WTC11 (cell line): ENCODE data around the gene PPP2R2C. TPM values are rescaled to one million over a fixed set of nuclear protein-coding genes. Genes with fewer than 3 reads are reported as not detected.

Source experiments
- ATAC-seq: fragments of 200-7000 bp; cut with Tn5 transposase; 2 replicates; pipeline ENCODE4 v1.10.0; 2021; ENCODE audit warnings: mild to moderate bottlenecking, moderate library complexity
- CTCF ChIA-PET: fragments of 300-600 bp; sonication (Branson Sonifier 250); formaldehyde crosslinking; loops from one replicate; lab custom pipeline; 2021; ENCODE audit warnings: antibody characterized with exemption; lab: Charles Lee
- POLR2A ChIA-PET: fragments of 350-600 bp; sonication (Branson Sonifier 250); formaldehyde crosslinking; loops from one replicate; lab custom pipeline; 2021; ENCODE audit warnings: antibody characterized with exemption; lab: Charles Lee
- DNase-seq: peaks from one replicate; pipeline ENCODE4 v3.0.0; 2021; ENCODE audit warnings: low spot score
- H3K27ac Mint-ChIP-seq: 2 replicates; pipeline ENCODE4 v1.8.0; 2021; ENCODE audit warnings: mixed read lengths
- H3K27me3 Mint-ChIP-seq: 2 replicates; pipeline ENCODE4 v1.8.0; 2021; ENCODE audit warnings: low read depth, mild to moderate bottlenecking, moderate library complexity, mixed read lengths
- H3K36me3 Mint-ChIP-seq: 2 replicates; pipeline ENCODE4 v1.8.0; 2021; ENCODE audit warnings: mixed read lengths
- H3K4me1 Mint-ChIP-seq: 2 replicates; pipeline ENCODE4 v1.8.0; 2022; ENCODE audit warnings: mixed read lengths
- H3K4me3 Mint-ChIP-seq: 2 replicates; pipeline ENCODE4 v1.8.0; 2021; ENCODE audit warnings: mild to moderate bottlenecking, moderate library complexity, mixed read lengths
- H3K9me3 Mint-ChIP-seq: 2 replicates; pipeline ENCODE4 v1.8.0; 2021; ENCODE audit warnings: mixed read lengths
- CREB1 ChIP-seq: sonication (generic); formaldehyde crosslinking; IDR thresholded peaks from 2 replicates; pipeline ENCODE4 v1.8.0; 2023; ENCODE audit warnings: mild to moderate bottlenecking, missing genetic modification reagents
- E2F4 ChIP-seq: sonication (generic); formaldehyde crosslinking; IDR thresholded peaks from 2 replicates; pipeline ENCODE4 v1.8.1; 2022; ENCODE audit warnings: low read depth, mild to moderate bottlenecking, moderate library complexity, missing genetic modification reagents, borderline replicate concordance
- ELF4 ChIP-seq: sonication (generic); formaldehyde crosslinking; IDR thresholded peaks from 2 replicates; pipeline ENCODE4 v1.8.1; 2022; ENCODE audit warnings: low read depth, mild to moderate bottlenecking, moderate library complexity, missing genetic modification reagents
- ERG ChIP-seq: fragments of 250-450 bp; sonication (Bioruptor Pico); IDR thresholded peaks from 2 replicates; pipeline ENCODE4 v1.8.0; 2021; ENCODE audit warnings: mild to moderate bottlenecking
- ETV6 ChIP-seq: sonication (generic); formaldehyde crosslinking; IDR thresholded peaks from 2 replicates; pipeline ENCODE4 v1.8.1; 2022; ENCODE audit warnings: mild to moderate bottlenecking, missing genetic modification reagents
- GTF2I ChIP-seq: fragments of 250-450 bp; sonication (Bioruptor Pico); conservative IDR thresholded peaks from 2 replicates; pipeline ENCODE4 v1.4.0; 2021; ENCODE audit warnings: mild to moderate bottlenecking
- HMGA2 ChIP-seq: fragments of 250-450 bp; sonication (Bioruptor Pico); IDR thresholded peaks from 2 replicates; pipeline ENCODE4 v1.4.0; 2021; ENCODE audit warnings: mild to moderate bottlenecking, moderate library complexity
- HMGXB4 ChIP-seq: sonication (generic); formaldehyde crosslinking; IDR thresholded peaks from 2 replicates; pipeline ENCODE4 v1.8.1; 2023; ENCODE audit warnings: mild to moderate bottlenecking, moderate library complexity, missing genetic modification reagents
- IRF1 ChIP-seq: sonication (generic); formaldehyde crosslinking; IDR thresholded peaks from 2 replicates; pipeline ENCODE4 v1.8.0; 2023; ENCODE audit warnings: missing genetic modification reagents
- NFYB ChIP-seq: sonication (generic); formaldehyde crosslinking; conservative IDR thresholded peaks from 2 replicates; pipeline ENCODE4 v1.8.0; 2022; ENCODE audit warnings: low read depth, missing genetic modification reagents
- NR1H2 ChIP-seq: sonication (generic); formaldehyde crosslinking; IDR thresholded peaks from 2 replicates; pipeline ENCODE4 v1.9.0; 2021; ENCODE audit warnings: mild to moderate bottlenecking, moderate library complexity, missing genetic modification reagents
- NR2C2 ChIP-seq: sonication (generic); formaldehyde crosslinking; IDR thresholded peaks from 2 replicates; pipeline ENCODE4 v1.8.0; 2022; ENCODE audit warnings: mild to moderate bottlenecking, missing genetic modification reagents
- RELA ChIP-seq: sonication (generic); formaldehyde crosslinking; IDR thresholded peaks from 2 replicates; pipeline ENCODE4 v1.8.1; 2022; ENCODE audit warnings: missing genetic modification reagents, mild to moderate bottlenecking, borderline replicate concordance
- SMAD4 ChIP-seq: sonication (generic); formaldehyde crosslinking; IDR thresholded peaks from 2 replicates; pipeline ENCODE4 v1.8.0; 2022; ENCODE audit warnings: mild to moderate bottlenecking, missing genetic modification reagents
- TEAD4 ChIP-seq: sonication (generic); formaldehyde crosslinking; IDR thresholded peaks from 2 replicates; pipeline ENCODE4 v1.8.0; 2022; ENCODE audit warnings: mild to moderate bottlenecking, missing genetic modification reagents
- ZBTB43 ChIP-seq: sonication (generic); formaldehyde crosslinking; IDR thresholded peaks from 2 replicates; pipeline ENCODE4 v1.8.1; 2023; ENCODE audit warnings: mild to moderate bottlenecking, missing genetic modification reagents
- ZNF281 ChIP-seq: sonication (generic); formaldehyde crosslinking; IDR thresholded peaks from 2 replicates; pipeline ENCODE4 v1.8.0; 2023; ENCODE audit warnings: mild to moderate bottlenecking, missing genetic modification reagents
- ZNF423 ChIP-seq: fragments of 250-450 bp; sonication (Bioruptor Pico); IDR thresholded peaks from 2 replicates; pipeline ENCODE4 v2.1.2; 2022; ENCODE audit warnings: mild to moderate bottlenecking, moderate library complexity
- ZNF532 ChIP-seq: fragments of 250-450 bp; sonication (Bioruptor Pico); IDR thresholded peaks from 2 replicates; pipeline ENCODE4 v1.9.0; 2021; ENCODE audit warnings: mild to moderate bottlenecking, borderline replicate concordance
- total RNA-seq: library from RNA; stranded (reverse); gene quantifications from 3 replicates; pipeline ENCODE4 v1.2.3, GENCODE V29; 2021

Gene PPP2R2C
- total RNA-seq, 1 experiment from 2014 or later, result 11.5 TPM

- DNase-seq (no peak), ATAC-seq (no peak)
- no peaks in the 10 kb centered on the region for H3K36me3 Mint-ChIP-seq
- no peaks in the 10 kb centered on the region; the same call in 1 of the 2 replicates for H3K27me3 Mint-ChIP-seq
- POLR2A ChIA-PET, result no interaction called here
- no peak overlapping the region for H3K27ac Mint-ChIP-seq
- CTCF ChIA-PET, result no interaction called here
- no peaks in the 10 kb centered on the region for H3K9me3 Mint-ChIP-seq
- peaks cover 11% of the 10 kb centered on the region for H3K4me1 Mint-ChIP-seq
- H3K4me3 Mint-ChIP-seq, result no peak overlapping the region
- TF ChIP-seq RELA (CRISPR knock-in tag), result no peak
- TF ChIP-seq ZBTB43 (CRISPR knock-in tag), result no peak
- no peak for TF ChIP-seq ZNF281 (CRISPR knock-in tag)
- no peak for TF ChIP-seq ETV6 (CRISPR knock-in tag)
- TF ChIP-seq ERG, result no peak
- TF ChIP-seq ELF4 (CRISPR knock-in tag), result no peak
- no peak for TF ChIP-seq HMGA2 (CRISPR knock-in tag)
- no peak for TF ChIP-seq NR1H2
- no peak for TF ChIP-seq GTF2I (CRISPR knock-in tag)
- TF ChIP-seq ZNF532, result no peak
- no peak for TF ChIP-seq IRF1 (CRISPR knock-in tag)
- no peak for TF ChIP-seq E2F4
- no peak for TF ChIP-seq TEAD4 (CRISPR knock-in tag)
- no peak for TF ChIP-seq ZNF423 (CRISPR knock-in tag)
- no peak for TF ChIP-seq NFYB (CRISPR knock-in tag)
- no peak for TF ChIP-seq SMAD4 (CRISPR knock-in tag)
- TF ChIP-seq NR2C2 (CRISPR knock-in tag), result no peak
- TF ChIP-seq HMGXB4 (CRISPR knock-in tag), result no peak
- no peak for TF ChIP-seq CREB1 (CRISPR knock-in tag)
Measured at GRCh38 chr4:6395466-6396228, 76.8 kb downstream of the PPP2R2C start.
